Skeletal muscle cell (primary cell): ENCODE data around the gene HORMAD2.

Source experiments
- DNase-seq: peaks from one replicate; pipeline ENCODE4 v3.0.0-alpha.2; 2010; ENCODE audit warnings: low read depth
- H3K4me3 ChIP-seq: 2 replicates; pipeline ENCODE4 v1.5.1; 2011; ENCODE audit warnings: low read depth, mild to moderate bottlenecking, control low read depth, low read length, moderate library complexity

HORMAD2 gene, protein sequence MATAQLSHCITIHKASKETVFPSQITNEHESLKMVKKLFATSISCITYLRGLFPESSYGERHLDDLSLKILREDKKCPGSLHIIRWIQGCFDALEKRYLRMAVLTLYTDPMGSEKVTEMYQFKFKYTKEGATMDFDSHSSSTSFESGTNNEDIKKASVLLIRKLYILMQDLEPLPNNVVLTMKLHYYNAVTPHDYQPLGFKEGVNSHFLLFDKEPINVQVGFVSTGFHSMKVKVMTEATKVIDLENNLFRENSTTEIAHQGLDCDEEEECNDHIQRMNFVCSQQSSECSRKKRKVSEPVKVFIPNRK

DNA sequence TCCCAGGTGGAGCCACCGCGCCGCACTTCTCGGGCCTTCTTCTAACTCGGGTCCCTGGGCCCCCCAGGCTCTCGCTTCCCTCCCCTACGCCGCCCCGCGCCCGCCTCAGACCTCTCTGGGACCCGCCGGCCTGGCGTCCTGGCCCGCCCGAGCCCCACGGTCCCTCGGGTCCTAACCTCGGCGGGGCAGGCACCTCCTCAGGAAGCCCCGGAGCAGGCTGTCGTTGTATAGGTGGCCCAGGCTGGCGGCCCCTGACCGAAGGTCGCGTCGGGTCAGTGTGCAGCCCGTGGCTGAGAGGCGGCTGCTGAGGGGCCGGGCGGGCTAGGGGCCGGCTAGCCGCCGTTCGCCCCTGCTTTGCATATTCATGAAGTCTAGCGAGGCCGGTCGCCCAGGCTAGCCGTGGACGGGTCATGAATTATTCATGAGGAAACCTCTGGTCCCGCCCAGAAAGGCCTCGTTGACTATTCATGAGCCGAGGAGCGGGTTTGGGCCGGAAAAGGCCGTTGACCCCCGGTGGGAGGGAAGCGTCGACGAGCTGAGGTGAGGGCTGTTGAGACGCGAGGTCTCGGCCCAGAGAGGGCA is at the start of gene HORMAD2:
Gene HORMAD2, plus strand, starts transcription at position 513 of the 582 bp plus-strand sequence. CDS start 13,489 bp downstream, outside the sequence.
- H3K4me3 ChIP-seq: no peak within 1 kb of the TSS
- no peak for DNase-seq

DNA sequence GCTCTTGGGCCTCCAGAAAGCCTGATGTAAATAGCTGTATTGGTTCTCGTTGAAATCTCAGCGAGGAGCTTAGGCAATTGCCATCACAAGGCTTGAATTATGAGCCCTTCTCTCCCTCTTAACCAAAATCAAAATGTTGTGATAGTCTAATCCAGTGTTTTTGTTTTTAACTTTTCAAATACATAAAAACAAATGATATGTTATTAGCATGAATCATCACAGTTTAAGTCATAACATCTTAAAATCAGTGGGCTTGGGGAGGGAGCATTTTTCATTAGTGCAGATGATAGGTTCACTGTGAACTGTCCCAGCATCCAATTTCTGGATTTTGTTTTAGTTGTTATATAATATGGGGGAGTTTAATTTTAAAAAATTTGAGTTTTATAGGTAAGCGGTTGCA is 48.9 kb upstream of the HORMAD2 start:
- no peak for DNase-seq
- no peak overlapping the region for H3K4me3 ChIP-seq

GRCh38 chr22:30031764-30032455 is 48.4 kb upstream of the HORMAD2 start:
- DNase-seq: no peak
- H3K4me3 ChIP-seq: no peak overlapping the region

DNA sequence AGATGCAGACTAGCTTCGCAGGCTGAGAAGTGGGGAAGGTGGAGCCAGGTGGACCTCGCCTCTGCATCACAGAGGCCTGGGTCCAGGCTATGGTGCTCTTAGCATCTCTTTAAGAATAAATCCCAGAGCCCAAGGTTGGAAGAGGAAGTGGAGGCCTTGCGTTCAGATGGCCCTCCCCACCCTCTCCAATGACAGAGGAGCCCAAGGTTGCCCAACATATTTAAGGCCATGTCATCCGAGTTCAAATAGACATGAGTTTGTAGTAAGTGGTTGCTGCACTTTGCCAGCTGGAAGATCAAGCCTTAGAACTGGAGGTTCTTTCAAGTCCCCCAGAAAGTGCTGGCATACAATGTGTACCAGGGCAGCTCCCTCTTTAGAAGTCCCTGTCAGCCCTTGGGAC is 47.1 kb upstream of the HORMAD2 start:
- DNase-seq: no peak
- no peak overlapping the region for H3K4me3 ChIP-seq

DNA sequence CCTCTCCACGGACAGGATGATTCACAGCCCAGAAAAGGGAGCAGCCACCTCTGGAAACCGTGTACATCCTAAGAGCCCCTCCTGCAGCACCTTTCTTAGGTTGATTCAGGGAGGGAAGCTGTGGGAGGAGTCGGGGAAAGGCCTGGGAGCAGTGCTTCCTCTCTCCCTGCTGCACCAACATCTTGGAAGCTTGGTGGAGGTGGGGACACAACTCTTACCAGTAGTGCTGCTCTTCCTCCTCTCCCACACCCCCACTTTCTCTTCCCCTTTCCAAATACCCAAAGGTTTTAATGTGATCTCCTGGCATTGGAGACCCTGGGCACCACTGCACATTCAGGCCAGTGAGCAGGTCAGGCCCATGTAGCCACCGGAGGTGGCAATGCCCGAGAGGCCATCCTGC is 46.4 kb upstream of the HORMAD2 start:
- no peak overlapping the region for H3K4me3 ChIP-seq
- no peak for DNase-seq

DNA sequence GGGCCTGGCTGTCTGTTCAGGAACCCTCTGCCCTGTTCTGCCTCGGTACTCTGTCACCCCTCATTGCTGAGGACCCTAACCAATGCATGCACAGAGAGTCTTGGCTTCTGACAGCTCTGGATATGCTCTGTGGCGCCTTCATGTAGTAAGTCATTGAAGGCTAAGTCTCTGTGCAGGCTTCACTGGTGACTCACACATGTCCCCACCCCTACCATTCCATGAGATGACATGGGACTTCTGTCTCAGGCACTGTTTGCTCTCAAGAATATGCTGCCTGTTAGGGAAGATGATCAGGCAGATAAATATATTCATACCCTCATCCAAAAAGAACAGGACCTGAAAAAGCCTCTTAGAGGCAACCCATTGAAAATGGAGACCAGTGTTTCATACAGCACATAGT is 43.6 kb upstream of the HORMAD2 start:
- H3K4me3 ChIP-seq: no peak overlapping the region
- no peak for DNase-seq

DNA sequence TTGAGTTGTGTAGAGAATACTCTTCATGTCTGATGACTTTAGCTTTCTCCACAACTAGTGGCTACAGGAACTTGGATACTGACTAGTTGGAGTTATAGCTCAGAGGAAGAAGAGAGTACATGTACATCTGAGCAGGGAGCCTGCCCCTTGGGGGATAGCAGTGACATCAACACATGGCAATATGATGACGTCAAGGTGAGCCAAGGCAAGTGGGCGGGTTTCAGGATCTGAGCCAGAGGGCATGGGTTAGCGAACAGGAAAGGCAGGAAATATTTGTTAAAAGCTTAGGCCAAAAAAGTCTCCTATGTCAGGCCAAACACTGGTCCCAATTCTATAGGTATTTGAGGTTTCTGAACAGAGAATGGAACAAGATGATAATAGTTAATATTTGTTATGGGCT is 42.0 kb upstream of the HORMAD2 start:
- DNase-seq: peak; percentile 93
- no peak overlapping the region for H3K4me3 ChIP-seq

GRCh38 chr22:30040499-30041260 is 39.6 kb upstream of the HORMAD2 start:
- no peak overlapping the region for H3K4me3 ChIP-seq
- no peak for DNase-seq

GRCh38 chr22:30041475-30041874 is 38.8 kb upstream of the HORMAD2 start:
- no peak for DNase-seq
- no peak overlapping the region for H3K4me3 ChIP-seq

GRCh38 chr22:30041881-30042280 is 38.4 kb upstream of the HORMAD2 start:
- H3K4me3 ChIP-seq: no peak overlapping the region
- no peak for DNase-seq

DNA sequence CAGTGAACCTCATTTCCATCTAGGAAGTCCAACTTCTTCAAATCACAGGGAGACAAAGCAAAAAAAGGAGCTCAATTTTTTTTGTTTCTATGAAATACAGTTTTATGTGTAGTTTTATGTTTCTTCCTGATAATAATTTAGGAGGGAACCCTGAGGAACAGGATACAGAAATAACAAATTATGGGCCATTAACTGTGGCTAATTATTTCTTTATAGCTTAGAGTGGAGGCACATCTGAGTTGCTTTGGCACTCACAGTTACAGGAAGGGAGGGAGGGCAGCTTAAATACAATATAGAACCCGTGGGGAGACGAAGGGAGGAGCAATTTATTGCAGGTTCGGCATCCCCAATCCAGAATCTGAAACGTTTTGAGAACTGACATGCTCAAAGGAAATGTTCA is 37.1 kb upstream of the HORMAD2 start:
- DNase-seq: no peak
- H3K4me3 ChIP-seq: no peak overlapping the region

DNA sequence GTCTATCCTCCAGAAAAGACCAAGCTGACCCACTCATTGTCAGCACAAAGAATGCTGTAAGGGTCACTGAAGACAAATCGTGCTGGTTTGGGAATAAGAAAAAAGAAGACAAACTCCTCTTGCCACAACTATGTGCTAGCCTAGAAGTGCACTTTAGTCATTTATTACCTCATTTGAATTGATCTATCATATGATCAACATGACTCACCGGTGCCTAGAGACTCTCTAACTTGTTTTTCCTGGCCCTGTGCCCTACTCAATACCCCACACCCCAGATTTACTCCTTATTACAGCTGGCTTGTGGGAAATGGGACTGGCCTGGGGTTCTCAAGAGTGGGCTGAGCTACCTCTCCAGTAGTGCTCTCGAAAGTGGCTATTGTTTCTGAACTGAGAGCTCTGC is 35.9 kb upstream of the HORMAD2 start:
- DNase-seq: peak; percentile 95

GRCh38 chr22:30044881-30045493 is 35.3 kb upstream of the HORMAD2 start:
- no peak for DNase-seq

More for the DNA sequence above, 35.9 kb upstream of the HORMAD2 start:
- no peak overlapping the region for H3K4me3 ChIP-seq

DNA sequence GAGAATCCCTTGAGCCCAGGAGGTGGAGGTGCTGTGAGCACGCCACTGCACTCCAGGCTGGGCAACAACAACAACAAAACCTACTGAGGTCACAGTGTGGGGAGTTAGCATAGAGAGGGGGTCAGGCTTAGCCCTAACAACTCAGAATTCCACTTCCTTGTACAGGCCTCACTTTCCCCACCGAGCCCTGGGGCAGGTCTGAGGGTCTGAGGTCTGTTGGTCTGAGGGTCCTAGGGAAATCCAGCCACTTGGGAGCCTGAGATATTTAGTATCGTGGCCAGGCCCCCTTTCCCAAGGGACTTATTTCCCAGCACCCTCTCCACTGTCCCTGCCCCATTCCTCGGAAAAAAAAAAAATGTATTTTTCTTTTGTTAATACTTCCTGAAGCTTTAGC is 34.8 kb upstream of the HORMAD2 start:
- H3K4me3 ChIP-seq: no peak overlapping the region
- DNase-seq: no peak

More at GRCh38 chr22:30044881-30045493, 35.3 kb upstream of the HORMAD2 start:
- no peak overlapping the region for H3K4me3 ChIP-seq

- H3K4me3 ChIP-seq: no peak overlapping the region
- no peak for DNase-seq
Measured at GRCh38 chr22:30045901-30046715, 34.2 kb upstream of the HORMAD2 start.

DNA sequence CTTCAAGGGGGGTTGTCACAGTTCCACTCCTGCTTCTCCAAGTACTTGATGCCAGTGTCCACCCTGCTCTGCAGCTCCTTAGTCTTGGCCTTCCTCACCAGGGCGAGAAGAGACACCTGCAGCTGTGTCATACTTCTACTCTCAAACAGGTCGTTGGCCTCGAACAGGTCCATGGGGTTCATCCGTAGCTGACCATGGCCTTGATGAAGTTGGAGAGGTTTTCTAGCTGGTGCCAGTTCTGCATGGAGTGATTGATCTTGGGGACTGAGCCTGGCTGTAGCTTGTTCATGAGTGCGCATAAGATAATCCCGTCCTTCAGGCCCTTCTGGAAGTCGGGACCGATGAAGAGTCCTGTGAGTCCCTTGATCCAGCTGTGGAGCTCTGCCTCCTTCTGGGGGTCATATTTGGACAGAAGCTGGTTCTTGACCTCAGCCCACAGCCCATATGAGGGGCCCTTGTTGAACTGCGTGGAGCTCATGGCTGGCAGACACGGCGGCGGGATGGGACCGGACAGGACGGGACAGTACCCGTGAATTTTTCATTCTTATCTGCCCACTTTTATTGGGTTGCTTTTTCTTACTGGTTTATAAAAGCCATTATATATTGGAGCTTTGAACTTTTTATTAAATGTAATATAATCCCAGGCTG is 33.4 kb upstream of the HORMAD2 start:
- DNase-seq: no peak
- no peak overlapping the region for H3K4me3 ChIP-seq

DNA sequence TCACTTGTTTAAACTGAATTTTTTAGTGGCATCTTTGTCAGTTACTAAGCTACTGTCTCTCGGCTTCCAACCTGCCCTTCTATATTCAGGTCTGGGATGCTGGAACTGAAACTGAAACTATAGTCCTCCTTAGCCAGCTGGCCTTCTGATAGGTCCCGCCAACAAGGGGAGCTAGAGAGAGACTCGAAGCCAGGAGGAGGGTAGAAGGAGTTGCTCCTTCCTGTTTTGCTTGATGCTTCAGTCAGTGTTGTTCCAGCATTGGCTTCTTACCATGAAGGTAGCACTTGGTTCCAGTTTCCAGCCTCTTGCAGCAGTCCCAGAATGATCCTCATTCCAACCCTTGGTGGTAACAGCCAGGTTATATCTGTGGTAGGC is 32.9 kb upstream of the HORMAD2 start:
- H3K4me3 ChIP-seq: no peak overlapping the region
- DNase-seq: no peak

DNA sequence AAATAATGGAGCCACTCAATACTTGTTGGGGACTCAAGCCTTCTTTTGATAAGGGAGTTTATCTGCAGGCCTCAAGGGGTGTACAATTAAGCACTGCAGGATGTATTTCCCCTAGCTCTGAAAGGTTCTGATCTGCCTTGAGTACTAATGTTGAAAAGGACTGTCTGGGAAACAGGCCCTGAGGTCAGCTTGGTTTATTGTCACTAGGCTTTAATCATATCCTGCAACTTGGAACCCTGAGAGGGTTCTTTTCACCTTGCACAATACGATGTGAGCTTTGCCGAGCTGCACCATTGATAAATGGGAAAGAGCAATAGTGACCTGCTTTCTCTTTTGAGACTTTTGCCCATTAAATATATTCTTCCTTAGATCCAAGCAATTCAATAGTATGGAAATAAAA is 31.6 kb upstream of the HORMAD2 start:
- no peak overlapping the region for H3K4me3 ChIP-seq
- DNase-seq: no peak
